GM12878 (cell line): ENCODE data around the gene HEG1. TPM values are rescaled to one million over a fixed set of nuclear protein-coding genes. Genes with fewer than 3 reads are reported as not detected.

ENCODE experiments used
- ATAC-seq: fragments of 200-7000 bp; cut with Tn5 transposase; 3 replicates; pipeline ENCODE4 v1.9.1; 2020; ENCODE audit warnings: mild to moderate bottlenecking, moderate library complexity
- BruUV-seq: library from RNA; stranded (reverse); fragments of 400-500 nt; replicated peaks from 2 replicates; lab custom pipeline; 2021; lab: Mats Ljungman, UMichigan
- CTCF ChIA-PET: fragments of 300-600 bp; sonication (Branson Sonifier 250); formaldehyde crosslinking; extraction: SDS; loops from one replicate; lab custom pipeline; 2021; ENCODE audit warnings: inconsistent platforms; lab: Yijun Ruan, JAX
- POLR2A ChIA-PET: fragments of 350-600 bp; formaldehyde crosslinking; extraction: SDS; loops from one replicate; lab custom pipeline; 2021; ENCODE audit warnings: inconsistent platforms; lab: Charles Lee
- RAD21 ChIA-PET: fragments of 300-600 bp; sonication (Branson Sonifier 250); formaldehyde crosslinking; loops from one replicate; lab custom pipeline; 2023; ENCODE audit warnings: antibody characterized with exemption; ENCODE audit not compliant: unreplicated experiment; lab: Charles Lee
- SMC1A ChIA-PET: fragments of 300-600 bp; sonication (Branson Sonifier 250); formaldehyde crosslinking; loops from one replicate; lab custom pipeline; 2023; ENCODE audit not compliant: unreplicated experiment, uncharacterized antibody; lab: Charles Lee
- DNase-seq: peaks from one replicate; pipeline ENCODE4 v3.0.0-alpha.2; 2011; ENCODE audit warnings: low read depth, low spot score
- FAIRE-seq: peaks from 3 replicates; lab custom pipeline; 2011; peaks lifted over from hg19 to GRCh38; lab: Jason Lieb, UNC
- H2AFZ ChIP-seq: 2 replicates; pipeline ENCODE4 v1.6.0; 2011; ENCODE audit warnings: low read depth, low read length, control low read depth; ENCODE audit not compliant: control insufficient read depth
- H3K27ac ChIP-seq: 2 replicates; pipeline ENCODE4 v1.5.1; 2011; ENCODE audit warnings: control low read depth; ENCODE audit not compliant: control insufficient read depth, insufficient read depth
- H3K27me3 ChIP-seq, 2 experiments: replicated peaks in 1 of 2; 2 replicates each; pipeline versions ENCODE4 v1.6.0 to v1.6.1; 2011; ENCODE audit warnings: low read length in 1 of 2; ENCODE audit not compliant: control insufficient read depth in 2 of 2, insufficient read depth in 2 of 2
- H3K36me3 ChIP-seq, 2 experiments: 2 replicates each; pipeline ENCODE4 v1.5.1; 2011; ENCODE audit warnings: low read length in 1 of 2; ENCODE audit not compliant: control insufficient read depth in 2 of 2, insufficient read depth in 2 of 2
- H3K4me1 ChIP-seq: 2 replicates; pipeline ENCODE4 v1.6.1; 2011; ENCODE audit warnings: mild to moderate bottlenecking, low read length, moderate library complexity, mixed read lengths; ENCODE audit not compliant: control insufficient read depth, insufficient read depth
- H3K4me2 ChIP-seq: 2 replicates; pipeline ENCODE4 v1.6.0; 2011; ENCODE audit warnings: control low read depth; ENCODE audit not compliant: control insufficient read depth, insufficient read depth
- H3K4me3 ChIP-seq: fragments of 200-600 bp; sonication (generic); 2 replicates; pipeline ENCODE4 v1.5.1; 2016
- H3K79me2 ChIP-seq: 2 replicates; pipeline ENCODE4 v1.6.0; 2011; ENCODE audit warnings: low read length; ENCODE audit not compliant: control insufficient read depth, insufficient read depth
- H3K9ac ChIP-seq: 2 replicates; pipeline ENCODE4 v1.8.0; 2011; ENCODE audit warnings: low read length, control low read depth, mixed read lengths; ENCODE audit not compliant: control insufficient read depth, insufficient read depth
- H3K9me3 ChIP-seq: replicated peaks from 3 replicates; pipeline ENCODE4 v1.5.1; 2011; ENCODE audit warnings: mild to moderate bottlenecking, low read length; ENCODE audit not compliant: control insufficient read depth, insufficient read depth
- H4K20me1 ChIP-seq: 2 replicates; pipeline ENCODE4 v1.6.0; 2011; ENCODE audit not compliant: control insufficient read depth, insufficient read depth
- CBFB ChIP-seq: IDR thresholded peaks from 2 replicates; pipeline ENCODE4 v1.6.1; 2016; ENCODE audit warnings: antibody characterized with exemption, low read depth
- CTCF ChIP-seq, 3 experiments: IDR thresholded peaks in 2 of 3; conservative IDR thresholded peaks in 1 of 3; 2 replicates each; pipeline ENCODE4 v1.5.1; 2011; ENCODE audit warnings: low read depth in 3 of 3, low read length in 3 of 3, mild to moderate bottlenecking in 3 of 3, control low read depth in 2 of 3, moderate library complexity in 2 of 3, inconsistent platforms in 1 of 3, mixed read lengths in 1 of 3; ENCODE audit not compliant: control insufficient read depth in 2 of 3, insufficient read depth in 1 of 3; ENCODE audit errors: extremely low read depth in 1 of 3
- EZH2 ChIP-seq: IDR thresholded peaks from 2 replicates; pipeline ENCODE4 v1.6.1; 2012; ENCODE audit warnings: low read depth, mild to moderate bottlenecking, control low read depth, inconsistent platforms, low read length, borderline replicate concordance; ENCODE audit not compliant: control insufficient read depth
- JUNB ChIP-seq: IDR thresholded peaks from 2 replicates; pipeline ENCODE4 v1.6.1; 2016; ENCODE audit warnings: antibody characterized with exemption, mild to moderate bottlenecking
- LARP7 ChIP-seq: fragments of 450-650 bp; IDR thresholded peaks from 2 replicates; pipeline ENCODE4 v1.6.1; 2017; ENCODE audit warnings: mild to moderate bottlenecking
- POLR2A ChIP-seq: IDR thresholded peaks from 2 replicates; pipeline ENCODE4 v1.6.1; 2011; ENCODE audit warnings: low read depth, mild to moderate bottlenecking, low read length
- RAD21 ChIP-seq: IDR thresholded peaks from 2 replicates; pipeline ENCODE4 v1.6.1; 2011; ENCODE audit warnings: mild to moderate bottlenecking, low read depth, low read length, moderate library complexity; ENCODE audit not compliant: insufficient read depth
- WGBS: methylation state at CpG from one replicate; pipeline ENCODE4 v1.1.6; 2016; ENCODE audit warnings: low lambda C conversion rate; ENCODE audit not compliant: insufficient replicate concordance, insufficient coverage; ENCODE audit errors: missing lambda C conversion rate; 5-methylcytosine and 5-hydroxymethylcytosine counted together
- in situ Hi-C: fragments of 300-500 bp; cut with MboI; formaldehyde crosslinking; loops from 9 replicates; pipeline ENCODE4 v1.14.3; 2018; ENCODE audit warnings: mixed read lengths
- intact Hi-C: fragments of 100-400 bp; cut with micrococcal nuclease; formaldehyde crosslinking; loops from one replicate; pipeline ENCODE4 v1.14.2; 2022; ENCODE audit not compliant: unreplicated experiment
- polyA plus RNA-seq, 11 experiments: library from polyadenylated mRNA; depleted of rRNA in 4 of 11; unstranded in 6 of 11; stranded (reverse) in 5 of 11; fragments of >200 nt; fragmentation: Nextera tagmentation in 4 of 11; fragmentation: Illumina TruSeq in 1 of 11; extraction: Ambion mirVana in 4 of 11; extraction: Trizol in 1 of 11; gene quantifications; 1 replicate in 1 of 11; 2 replicates in 10 of 11; pipeline versions ENCODE4 v1.2.1 to v1.2.3, GENCODE V29; 2011 to 2016; ENCODE audit warnings: inconsistent platforms in 2 of 11, missing spikeins in 2 of 11, low read depth in 1 of 11
- total RNA-seq, 4 experiments: library from RNA; depleted of rRNA in 3 of 4; stranded (reverse); fragments of >200 nt in 3 of 4; fragmentation: Illumina TruSeq in 1 of 4; extraction: Trizol in 1 of 4; gene quantifications; 2 replicates each; pipeline versions ENCODE4 v1.2.1 to v1.2.3, GENCODE V29; 2013 to 2021
- TF ChIP-seq, protein P1 (sequence below): IDR thresholded peaks from 2 replicates; pipeline ENCODE4 v1.6.1; 2011; ENCODE audit warnings: low read depth, low read length, improper control_type of control experiment, borderline replicate concordance

The HEG1 gene
- total and polyA plus RNA-seq, 10 of the 15 experiments (the other 5 are each of a cell fraction or from before 2014, with no cell fraction given), result 2.2 to 32.1 (median 7.6) TPM

GRCh38 chr3:125050488-125051090 is 5.2 kb downstream of the HEG1 start:
- H4K20me1 ChIP-seq, result no peaks in the 10 kb centered on the region
- DNase-seq (no peak), ATAC-seq (no peak), FAIRE-seq (no peak)
- H3K9me3 ChIP-seq, result no peaks in the 10 kb centered on the region; the same call in 2 of the 3 replicates
- peak overlapping the region; percentile 97 for H3K4me2 ChIP-seq
- no peak overlapping the region for H3K9ac ChIP-seq
- no TSS peak for BruUV-seq
- TF ChIP-seq JUNB (no peak), EZH2 (no peak), LARP7 (no peak), RAD21 (no peak), POLR2A (no peak), CBFB (no peak), CTCF (IDR thresholded peaks at IDR 0.05 in 2 of 3, conservative IDR thresholded peaks at IDR 0.05 in 1 of 3; ENCODE audit: control insufficient read depth in 2 of 3, extremely low read depth in 1 of 3, insufficient read depth in 1 of 3, low read depth in 3 of 3, low read length in 3 of 3) (peak in 2 of 3 experiments; percentile 1 to 8; a peak in 1 of 6 replicates)
- TF ChIP-seq, protein P1, sequence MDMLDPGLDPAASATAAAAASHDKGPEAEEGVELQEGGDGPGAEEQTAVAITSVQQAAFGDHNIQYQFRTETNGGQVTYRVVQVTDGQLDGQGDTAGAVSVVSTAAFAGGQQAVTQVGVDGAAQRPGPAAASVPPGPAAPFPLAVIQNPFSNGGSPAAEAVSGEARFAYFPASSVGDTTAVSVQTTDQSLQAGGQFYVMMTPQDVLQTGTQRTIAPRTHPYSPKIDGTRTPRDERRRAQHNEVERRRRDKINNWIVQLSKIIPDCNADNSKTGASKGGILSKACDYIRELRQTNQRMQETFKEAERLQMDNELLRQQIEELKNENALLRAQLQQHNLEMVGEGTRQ, result no peak
- ChIA-PET SMC1A (no interaction called here), POLR2A (interaction anchor here (0.6 kb wide), 1 partner anchor 15 kb away, joined by 6 read pairs; no protein-coding TSS in a partner anchor), CTCF (interaction anchor here (1.0 kb wide), 1 partner anchor 171 kb away, joined by 3 read pairs; no protein-coding TSS in a partner anchor), RAD21 (interaction anchor here (4.0 kb wide), 1 partner anchor 116 kb away, joined by 39 read pairs; the partner anchor contains the start of gene MUC13)
- H2AFZ ChIP-seq, result no peak overlapping the region
- 94% methylated on average over 6 of the region's 6 CpGs for WGBS
- H3K79me2 ChIP-seq, result peaks cover 77% of the 10 kb centered on the region
- intact Hi-C loops, result loop anchor here (5.0 kb wide), 1 partner anchor 152 kb away; no protein-coding TSS in a partner anchor
- no peak overlapping the region; the same call in 1 of the 2 replicates for H3K27ac ChIP-seq
- peaks cover 26% of the 10 kb centered on the region for H3K4me1 ChIP-seq
- in situ Hi-C loops, result no loop called here
- H3K36me3 ChIP-seq, result 0 out of 4 replicates have a peak, but pooled peaks cover 0 to 5% of the 10 kb centered on the region in 2 experiments
- H3K4me3 ChIP-seq, result peak overlapping the region; percentile 93; the same call in 1 of the 2 replicates
- H3K27me3 ChIP-seq, result no peaks in the 10 kb centered on the region
